HEK293 (cell line): ENCODE data around the gene MED29.
A peak's percentile ranks its signal among the peaks of the same experiment; 100 is the strongest.

Experiments used
- IKZF3 ChIP-seq: fragments of 450-650 bp; IDR thresholded peaks from 2 replicates; pipeline ENCODE4 v1.5.0; 2018; ENCODE audit warnings: missing biosample characterization, mild to moderate bottlenecking, missing genetic modification characterization, moderate library complexity
- KLF8 ChIP-seq: fragments of 450-650 bp; formaldehyde crosslinking; IDR thresholded peaks from 2 replicates; pipeline ENCODE4 v1.5.1; 2016; ENCODE audit warnings: missing biosample characterization, missing genetic modification characterization
- OVOL3 ChIP-seq: fragments of 450-650 bp; formaldehyde crosslinking; IDR thresholded peaks from 2 replicates; pipeline ENCODE4 v1.5.1; 2016; ENCODE audit warnings: missing biosample characterization, missing genetic modification characterization
- ZBTB17 ChIP-seq: fragments of 450-650 bp; formaldehyde crosslinking; IDR thresholded peaks from 2 replicates; pipeline ENCODE4 v1.5.1; 2016; ENCODE audit warnings: missing biosample characterization, missing genetic modification characterization
- ZBTB21 ChIP-seq: fragments of 450-650 bp; formaldehyde crosslinking; IDR thresholded peaks from 2 replicates; pipeline ENCODE4 v1.5.1; 2017; ENCODE audit warnings: missing biosample characterization, missing genetic modification characterization
- ZFP3 ChIP-seq: fragments of 450-650 bp; formaldehyde crosslinking; IDR thresholded peaks from 2 replicates; pipeline ENCODE4 v1.5.1; 2016; ENCODE audit warnings: low read depth, missing biosample characterization, missing genetic modification characterization
- ZNF16 ChIP-seq: fragments of 450-650 bp; formaldehyde crosslinking; IDR thresholded peaks from 2 replicates; pipeline ENCODE4 v1.5.1; 2016; ENCODE audit warnings: low read depth, missing biosample characterization, missing genetic modification characterization
- ZNF248 ChIP-seq: fragments of 450-650 bp; formaldehyde crosslinking; IDR thresholded peaks from 2 replicates; pipeline ENCODE4 v1.5.1; 2017; ENCODE audit warnings: missing biosample characterization, missing genetic modification characterization
- ZNF48 ChIP-seq: fragments of 450-650 bp; formaldehyde crosslinking; IDR thresholded peaks from 2 replicates; pipeline ENCODE4 v1.5.1; 2016; ENCODE audit warnings: missing biosample characterization, missing genetic modification characterization
- ZNF555 ChIP-seq: fragments of 450-650 bp; formaldehyde crosslinking; conservative IDR thresholded peaks from 2 replicates; pipeline ENCODE4 v1.5.1; 2017; ENCODE audit warnings: missing biosample characterization, mild to moderate bottlenecking, missing genetic modification characterization, inconsistent platforms
- ZNF561 ChIP-seq: fragments of 450-650 bp; IDR thresholded peaks from 2 replicates; pipeline ENCODE4 v1.5.1; 2018; ENCODE audit warnings: missing biosample characterization, missing genetic modification characterization, borderline replicate concordance
- ZNF585B ChIP-seq: fragments of 450-650 bp; formaldehyde crosslinking; IDR thresholded peaks from 2 replicates; pipeline ENCODE4 v1.5.1; 2016; ENCODE audit warnings: missing biosample characterization, missing genetic modification characterization
- ZNF596 ChIP-seq: fragments of 450-650 bp; IDR thresholded peaks from 2 replicates; pipeline ENCODE4 v1.5.0; 2018; ENCODE audit warnings: missing biosample characterization, mild to moderate bottlenecking, missing genetic modification characterization, moderate library complexity
- ZNF76 ChIP-seq: fragments of 450-650 bp; formaldehyde crosslinking; IDR thresholded peaks from 2 replicates; pipeline ENCODE4; 2016; ENCODE audit warnings: low read depth, missing biosample characterization, missing genetic modification characterization, borderline replicate concordance
- ZNF830 ChIP-seq: fragments of 450-650 bp; IDR thresholded peaks from 2 replicates; pipeline ENCODE4 v1.5.0; 2018; ENCODE audit warnings: missing biosample characterization, missing genetic modification characterization, low read depth, mild to moderate bottlenecking, moderate library complexity
- TF ChIP-seq, protein P1 (sequence below): fragments of 450-650 bp; formaldehyde crosslinking; IDR thresholded peaks from 2 replicates; pipeline ENCODE4 v1.5.1; 2016; ENCODE audit warnings: missing biosample characterization, missing genetic modification characterization
- TF ChIP-seq, protein P2 (sequence below): fragments of 450-650 bp; formaldehyde crosslinking; IDR thresholded peaks from 2 replicates; pipeline ENCODE4 v1.5.1; 2017; ENCODE audit warnings: missing biosample characterization, missing genetic modification characterization
- TF ChIP-seq, protein P3 (sequence below): fragments of 450-650 bp; formaldehyde crosslinking; IDR thresholded peaks from 2 replicates; pipeline ENCODE4 v1.5.1; 2016; ENCODE audit warnings: missing biosample characterization, missing genetic modification characterization
- TF ChIP-seq, protein P4 (sequence below): fragments of 450-650 bp; formaldehyde crosslinking; IDR thresholded peaks from 2 replicates; pipeline ENCODE4 v1.5.1; 2016; ENCODE audit warnings: missing biosample characterization, missing genetic modification characterization
- TF ChIP-seq, protein P5 (sequence below): fragments of 450-650 bp; formaldehyde crosslinking; IDR thresholded peaks from 2 replicates; pipeline ENCODE4 v1.5.1; 2016; ENCODE audit warnings: missing biosample characterization, missing genetic modification characterization, borderline replicate concordance
- TF ChIP-seq, protein P6 (sequence below): fragments of 450-650 bp; formaldehyde crosslinking; IDR thresholded peaks from 2 replicates; pipeline ENCODE4 v1.5.1; 2016; ENCODE audit warnings: missing biosample characterization, missing genetic modification characterization

MED29 gene

DNA sequence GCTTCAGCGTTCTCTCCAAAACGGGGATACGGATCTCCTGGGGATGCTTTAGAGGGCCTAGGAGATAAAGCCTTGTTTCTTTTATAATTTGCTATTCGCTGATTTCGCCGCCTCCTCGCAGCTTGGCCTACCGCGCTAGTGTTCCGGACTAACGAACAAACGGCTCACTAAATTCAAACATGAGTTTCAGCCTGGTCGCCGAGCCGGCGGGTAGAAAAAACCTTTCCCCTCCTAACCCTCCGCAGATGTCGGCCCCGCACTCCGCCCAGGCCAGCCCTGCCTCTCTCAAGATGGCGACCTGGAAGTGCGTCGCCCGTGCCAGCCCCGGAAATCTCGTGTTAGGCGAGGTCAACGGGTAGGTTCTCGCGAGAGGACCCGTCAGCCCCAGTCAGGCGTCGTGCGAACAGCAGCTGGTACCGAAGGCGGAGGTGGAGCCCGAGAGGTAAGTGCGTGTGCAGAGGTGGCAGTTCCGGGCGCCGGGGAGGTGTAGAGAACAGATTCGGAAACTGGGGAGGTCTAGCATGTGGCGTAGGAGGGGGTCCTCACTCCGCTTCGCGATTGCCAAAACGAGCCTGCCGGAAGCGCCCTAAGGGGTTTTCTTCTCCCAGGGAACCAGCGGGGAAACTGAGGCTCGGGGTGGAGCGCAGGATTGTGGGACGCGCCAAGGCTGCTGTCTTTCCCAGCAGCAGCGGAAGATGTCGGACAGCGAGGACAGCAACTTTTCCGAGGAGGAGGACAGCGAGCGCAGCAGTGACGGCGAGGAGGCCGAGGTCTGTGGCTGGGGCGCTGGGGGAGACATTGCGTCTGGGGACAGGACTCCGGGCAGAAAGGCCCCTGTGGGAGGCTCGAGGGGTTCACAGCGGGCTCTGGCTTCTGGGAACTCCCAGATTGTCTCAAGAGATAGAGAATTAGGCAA lies 54.3 kb downstream of the MED29 start, which contains the start of gene SUPT5H (continued):
- TF ChIP-seq ZNF830 (tag by site-specific recombination): no peak
- TF ChIP-seq, protein P1, sequence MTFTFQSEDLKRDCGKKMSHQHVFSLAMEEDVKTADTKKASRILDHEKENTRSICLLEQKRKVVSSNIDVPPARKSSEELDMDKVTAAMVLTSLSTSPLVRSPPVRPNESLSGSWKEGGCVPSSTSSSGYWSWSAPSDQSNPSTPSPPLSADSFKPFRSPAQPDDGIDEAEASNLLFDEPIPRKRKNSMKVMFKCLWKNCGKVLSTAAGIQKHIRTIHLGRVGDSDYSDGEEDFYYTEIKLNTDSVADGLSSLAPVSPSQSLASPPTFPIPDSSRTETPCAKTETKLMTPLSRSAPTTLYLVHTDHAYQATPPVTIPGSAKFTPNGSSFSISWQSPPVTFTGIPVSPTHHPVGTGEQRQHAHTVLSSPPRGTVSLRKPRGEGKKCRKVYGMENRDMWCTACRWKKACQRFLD: no peak
- TF ChIP-seq ZNF555 (tag by site-specific recombination): no peak
- TF ChIP-seq ZBTB17 (tag by site-specific recombination): peak; percentile 97
- TF ChIP-seq, protein P2, sequence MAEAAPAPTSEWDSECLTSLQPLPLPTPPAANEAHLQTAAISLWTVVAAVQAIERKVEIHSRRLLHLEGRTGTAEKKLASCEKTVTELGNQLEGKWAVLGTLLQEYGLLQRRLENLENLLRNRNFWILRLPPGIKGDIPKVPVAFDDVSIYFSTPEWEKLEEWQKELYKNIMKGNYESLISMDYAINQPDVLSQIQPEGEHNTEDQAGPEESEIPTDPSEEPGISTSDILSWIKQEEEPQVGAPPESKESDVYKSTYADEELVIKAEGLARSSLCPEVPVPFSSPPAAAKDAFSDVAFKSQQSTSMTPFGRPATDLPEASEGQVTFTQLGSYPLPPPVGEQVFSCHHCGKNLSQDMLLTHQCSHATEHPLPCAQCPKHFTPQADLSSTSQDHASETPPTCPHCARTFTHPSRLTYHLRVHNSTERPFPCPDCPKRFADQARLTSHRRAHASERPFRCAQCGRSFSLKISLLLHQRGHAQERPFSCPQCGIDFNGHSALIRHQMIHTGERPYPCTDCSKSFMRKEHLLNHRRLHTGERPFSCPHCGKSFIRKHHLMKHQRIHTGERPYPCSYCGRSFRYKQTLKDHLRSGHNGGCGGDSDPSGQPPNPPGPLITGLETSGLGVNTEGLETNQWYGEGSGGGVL (tag by site-specific recombination): peak; percentile 56; the same call in 1 of the 2 replicates
- TF ChIP-seq ZNF596 (tag by site-specific recombination): no peak
- TF ChIP-seq KLF8 (tag by site-specific recombination): peak; percentile 98
- peak; percentile 87 for TF ChIP-seq ZBTB21
- no peak for TF ChIP-seq IKZF3 (tag by site-specific recombination)
- TF ChIP-seq ZNF16 (tag by site-specific recombination): no peak
- TF ChIP-seq, protein P3, sequence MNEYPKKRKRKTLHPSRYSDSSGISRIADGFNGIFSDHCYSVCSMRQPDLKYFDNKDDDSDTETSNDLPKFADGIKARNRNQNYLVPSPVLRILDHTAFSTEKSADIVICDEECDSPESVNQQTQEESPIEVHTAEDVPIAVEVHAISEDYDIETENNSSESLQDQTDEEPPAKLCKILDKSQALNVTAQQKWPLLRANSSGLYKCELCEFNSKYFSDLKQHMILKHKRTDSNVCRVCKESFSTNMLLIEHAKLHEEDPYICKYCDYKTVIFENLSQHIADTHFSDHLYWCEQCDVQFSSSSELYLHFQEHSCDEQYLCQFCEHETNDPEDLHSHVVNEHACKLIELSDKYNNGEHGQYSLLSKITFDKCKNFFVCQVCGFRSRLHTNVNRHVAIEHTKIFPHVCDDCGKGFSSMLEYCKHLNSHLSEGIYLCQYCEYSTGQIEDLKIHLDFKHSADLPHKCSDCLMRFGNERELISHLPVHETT (tag by site-specific recombination): peak; percentile 85; the same call in 1 of the 2 replicates
- TF ChIP-seq ZNF561 (tag by site-specific recombination): peak; percentile 88
- TF ChIP-seq, protein P4, sequence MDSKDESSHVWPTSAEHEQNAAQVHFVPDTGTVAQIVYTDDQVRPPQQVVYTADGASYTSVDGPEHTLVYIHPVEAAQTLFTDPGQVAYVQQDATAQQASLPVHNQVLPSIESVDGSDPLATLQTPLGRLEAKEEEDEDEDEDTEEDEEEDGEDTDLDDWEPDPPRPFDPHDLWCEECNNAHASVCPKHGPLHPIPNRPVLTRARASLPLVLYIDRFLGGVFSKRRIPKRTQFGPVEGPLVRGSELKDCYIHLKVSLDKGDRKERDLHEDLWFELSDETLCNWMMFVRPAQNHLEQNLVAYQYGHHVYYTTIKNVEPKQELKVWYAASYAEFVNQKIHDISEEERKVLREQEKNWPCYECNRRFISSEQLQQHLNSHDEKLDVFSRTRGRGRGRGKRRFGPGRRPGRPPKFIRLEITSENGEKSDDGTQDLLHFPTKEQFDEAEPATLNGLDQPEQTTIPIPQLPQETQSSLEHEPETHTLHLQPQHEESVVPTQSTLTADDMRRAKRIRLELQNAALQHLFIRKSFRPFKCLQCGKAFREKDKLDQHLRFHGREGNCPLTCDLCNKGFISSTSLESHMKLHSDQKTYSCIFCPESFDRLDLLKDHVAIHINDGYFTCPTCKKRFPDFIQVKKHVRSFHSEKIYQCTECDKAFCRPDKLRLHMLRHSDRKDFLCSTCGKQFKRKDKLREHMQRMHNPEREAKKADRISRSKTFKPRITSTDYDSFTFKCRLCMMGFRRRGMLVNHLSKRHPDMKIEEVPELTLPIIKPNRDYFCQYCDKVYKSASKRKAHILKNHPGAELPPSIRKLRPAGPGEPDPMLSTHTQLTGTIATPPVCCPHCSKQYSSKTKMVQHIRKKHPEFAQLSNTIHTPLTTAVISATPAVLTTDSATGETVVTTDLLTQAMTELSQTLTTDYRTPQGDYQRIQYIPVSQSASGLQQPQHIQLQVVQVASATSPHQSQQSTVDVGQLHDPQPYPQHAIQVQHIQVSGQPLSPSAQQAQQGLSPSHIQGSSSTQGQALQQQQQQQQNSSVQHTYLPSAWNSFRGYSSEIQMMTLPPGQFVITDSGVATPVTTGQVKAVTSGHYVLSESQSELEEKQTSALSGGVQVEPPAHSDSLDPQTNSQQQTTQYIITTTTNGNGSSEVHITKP (tag by site-specific recombination): no peak; the same call in 1 of the 2 replicates
- TF ChIP-seq, protein P5, sequence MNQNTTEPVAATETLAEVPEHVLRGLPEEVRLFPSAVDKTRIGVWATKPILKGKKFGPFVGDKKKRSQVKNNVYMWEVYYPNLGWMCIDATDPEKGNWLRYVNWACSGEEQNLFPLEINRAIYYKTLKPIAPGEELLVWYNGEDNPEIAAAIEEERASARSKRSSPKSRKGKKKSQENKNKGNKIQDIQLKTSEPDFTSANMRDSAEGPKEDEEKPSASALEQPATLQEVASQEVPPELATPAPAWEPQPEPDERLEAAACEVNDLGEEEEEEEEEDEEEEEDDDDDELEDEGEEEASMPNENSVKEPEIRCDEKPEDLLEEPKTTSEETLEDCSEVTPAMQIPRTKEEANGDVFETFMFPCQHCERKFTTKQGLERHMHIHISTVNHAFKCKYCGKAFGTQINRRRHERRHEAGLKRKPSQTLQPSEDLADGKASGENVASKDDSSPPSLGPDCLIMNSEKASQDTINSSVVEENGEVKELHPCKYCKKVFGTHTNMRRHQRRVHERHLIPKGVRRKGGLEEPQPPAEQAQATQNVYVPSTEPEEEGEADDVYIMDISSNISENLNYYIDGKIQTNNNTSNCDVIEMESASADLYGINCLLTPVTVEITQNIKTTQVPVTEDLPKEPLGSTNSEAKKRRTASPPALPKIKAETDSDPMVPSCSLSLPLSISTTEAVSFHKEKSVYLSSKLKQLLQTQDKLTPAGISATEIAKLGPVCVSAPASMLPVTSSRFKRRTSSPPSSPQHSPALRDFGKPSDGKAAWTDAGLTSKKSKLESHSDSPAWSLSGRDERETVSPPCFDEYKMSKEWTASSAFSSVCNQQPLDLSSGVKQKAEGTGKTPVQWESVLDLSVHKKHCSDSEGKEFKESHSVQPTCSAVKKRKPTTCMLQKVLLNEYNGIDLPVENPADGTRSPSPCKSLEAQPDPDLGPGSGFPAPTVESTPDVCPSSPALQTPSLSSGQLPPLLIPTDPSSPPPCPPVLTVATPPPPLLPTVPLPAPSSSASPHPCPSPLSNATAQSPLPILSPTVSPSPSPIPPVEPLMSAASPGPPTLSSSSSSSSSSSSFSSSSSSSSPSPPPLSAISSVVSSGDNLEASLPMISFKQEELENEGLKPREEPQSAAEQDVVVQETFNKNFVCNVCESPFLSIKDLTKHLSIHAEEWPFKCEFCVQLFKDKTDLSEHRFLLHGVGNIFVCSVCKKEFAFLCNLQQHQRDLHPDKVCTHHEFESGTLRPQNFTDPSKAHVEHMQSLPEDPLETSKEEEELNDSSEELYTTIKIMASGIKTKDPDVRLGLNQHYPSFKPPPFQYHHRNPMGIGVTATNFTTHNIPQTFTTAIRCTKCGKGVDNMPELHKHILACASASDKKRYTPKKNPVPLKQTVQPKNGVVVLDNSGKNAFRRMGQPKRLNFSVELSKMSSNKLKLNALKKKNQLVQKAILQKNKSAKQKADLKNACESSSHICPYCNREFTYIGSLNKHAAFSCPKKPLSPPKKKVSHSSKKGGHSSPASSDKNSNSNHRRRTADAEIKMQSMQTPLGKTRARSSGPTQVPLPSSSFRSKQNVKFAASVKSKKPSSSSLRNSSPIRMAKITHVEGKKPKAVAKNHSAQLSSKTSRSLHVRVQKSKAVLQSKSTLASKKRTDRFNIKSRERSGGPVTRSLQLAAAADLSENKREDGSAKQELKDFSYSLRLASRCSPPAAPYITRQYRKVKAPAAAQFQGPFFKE (tag by site-specific recombination): no peak; the same call in 1 of the 2 replicates
- TF ChIP-seq ZFP3 (tag by site-specific recombination): no peak
- TF ChIP-seq OVOL3 (tag by site-specific recombination): peak; percentile 23
- no peak for TF ChIP-seq ZNF48 (tag by site-specific recombination)
- TF ChIP-seq, protein P6, sequence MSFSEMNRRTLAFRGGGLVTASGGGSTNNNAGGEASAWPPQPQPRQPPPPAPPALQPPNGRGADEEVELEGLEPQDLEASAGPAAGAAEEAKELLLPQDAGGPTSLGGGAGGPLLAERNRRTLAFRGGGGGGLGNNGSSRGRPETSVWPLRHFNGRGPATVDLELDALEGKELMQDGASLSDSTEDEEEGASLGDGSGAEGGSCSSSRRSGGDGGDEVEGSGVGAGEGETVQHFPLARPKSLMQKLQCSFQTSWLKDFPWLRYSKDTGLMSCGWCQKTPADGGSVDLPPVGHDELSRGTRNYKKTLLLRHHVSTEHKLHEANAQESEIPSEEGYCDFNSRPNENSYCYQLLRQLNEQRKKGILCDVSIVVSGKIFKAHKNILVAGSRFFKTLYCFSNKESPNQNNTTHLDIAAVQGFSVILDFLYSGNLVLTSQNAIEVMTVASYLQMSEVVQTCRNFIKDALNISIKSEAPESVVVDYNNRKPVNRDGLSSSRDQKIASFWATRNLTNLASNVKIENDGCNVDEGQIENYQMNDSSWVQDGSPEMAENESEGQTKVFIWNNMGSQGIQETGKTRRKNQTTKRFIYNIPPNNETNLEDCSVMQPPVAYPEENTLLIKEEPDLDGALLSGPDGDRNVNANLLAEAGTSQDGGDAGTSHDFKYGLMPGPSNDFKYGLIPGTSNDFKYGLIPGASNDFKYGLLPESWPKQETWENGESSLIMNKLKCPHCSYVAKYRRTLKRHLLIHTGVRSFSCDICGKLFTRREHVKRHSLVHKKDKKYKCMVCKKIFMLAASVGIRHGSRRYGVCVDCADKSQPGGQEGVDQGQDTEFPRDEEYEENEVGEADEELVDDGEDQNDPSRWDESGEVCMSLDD (tag by site-specific recombination): peak; percentile 53; the same call in 1 of the 2 replicates
- peak; percentile 96 for TF ChIP-seq ZNF76
- TF ChIP-seq ZNF585B (tag by site-specific recombination): no peak
- no peak for TF ChIP-seq ZNF248 (tag by site-specific recombination)
